DOHH2 (cell line): ENCODE data around the gene HAND1.

ENCODE experiments used
- EZH2phosphoT487 ChIP-seq: fragments of 200-600 bp; sonication (generic); IDR thresholded peaks from 2 replicates; pipeline ENCODE4 v1.6.1; 2017; ENCODE audit warnings: borderline replicate concordance, mild to moderate bottlenecking, antibody characterized with exemption, low read length, moderate library complexity, mixed read lengths
- TF ChIP-seq, protein P1 (sequence below): fragments of 200-600 bp; sonication (generic); IDR thresholded peaks from one replicate; pipeline ENCODE4 v1.5.1; 2014; ENCODE audit warnings: antibody characterized with exemption, mild to moderate bottlenecking, low read depth, low read length; ENCODE audit not compliant: poor library complexity, severe bottlenecking

DNA sequence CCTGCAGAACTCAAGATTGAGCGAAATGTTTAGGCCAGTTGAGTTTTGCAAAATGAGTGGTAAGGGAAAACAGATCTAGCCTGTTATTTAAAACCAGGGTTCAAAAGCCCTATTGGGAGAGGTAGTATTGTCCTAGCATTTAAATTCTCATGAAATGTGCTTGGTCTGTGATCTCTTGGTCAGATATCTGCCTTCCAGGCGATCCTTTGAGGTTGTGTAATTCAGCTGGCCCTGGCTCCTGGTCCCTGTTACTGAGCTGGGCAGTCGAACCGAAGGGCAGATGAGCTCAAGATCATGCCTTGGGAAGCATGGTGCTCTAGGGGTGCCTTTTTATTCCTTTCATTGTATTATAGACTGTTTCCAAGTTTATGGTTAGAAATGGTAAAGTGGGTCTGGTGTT, 17.9 kb downstream of the HAND1 start:
- TF ChIP-seq, protein P1, sequence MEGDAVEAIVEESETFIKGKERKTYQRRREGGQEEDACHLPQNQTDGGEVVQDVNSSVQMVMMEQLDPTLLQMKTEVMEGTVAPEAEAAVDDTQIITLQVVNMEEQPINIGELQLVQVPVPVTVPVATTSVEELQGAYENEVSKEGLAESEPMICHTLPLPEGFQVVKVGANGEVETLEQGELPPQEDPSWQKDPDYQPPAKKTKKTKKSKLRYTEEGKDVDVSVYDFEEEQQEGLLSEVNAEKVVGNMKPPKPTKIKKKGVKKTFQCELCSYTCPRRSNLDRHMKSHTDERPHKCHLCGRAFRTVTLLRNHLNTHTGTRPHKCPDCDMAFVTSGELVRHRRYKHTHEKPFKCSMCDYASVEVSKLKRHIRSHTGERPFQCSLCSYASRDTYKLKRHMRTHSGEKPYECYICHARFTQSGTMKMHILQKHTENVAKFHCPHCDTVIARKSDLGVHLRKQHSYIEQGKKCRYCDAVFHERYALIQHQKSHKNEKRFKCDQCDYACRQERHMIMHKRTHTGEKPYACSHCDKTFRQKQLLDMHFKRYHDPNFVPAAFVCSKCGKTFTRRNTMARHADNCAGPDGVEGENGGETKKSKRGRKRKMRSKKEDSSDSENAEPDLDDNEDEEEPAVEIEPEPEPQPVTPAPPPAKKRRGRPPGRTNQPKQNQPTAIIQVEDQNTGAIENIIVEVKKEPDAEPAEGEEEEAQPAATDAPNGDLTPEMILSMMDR = no peak
- TF ChIP-seq EZH2phosphoT487 = no peak
